CD14-positive monocyte (primary cell): ENCODE measurements around the gene GALT. TPM values are rescaled to one million over a fixed set of nuclear protein-coding genes. Genes with fewer than 3 reads are reported as not detected.
A peak's percentile ranks its signal among the peaks of the same experiment; 100 is the strongest.

Experiments used
- DNase-seq, 3 donors: peaks; one replicate each; pipeline ENCODE4 v3.0.0-alpha.2; 2011 to 2022
- H2AFZ ChIP-seq: 2 replicates; pipeline ENCODE4 v1.6.0; 2012; ENCODE audit warnings: mild to moderate bottlenecking, low read depth, low read length, inconsistent platforms; ENCODE audit not compliant: insufficient read depth, poor library complexity, severe bottlenecking
- H3K27ac ChIP-seq, 2 donors: 1 replicate in 1 of 2; 2 replicates in 1 of 2; pipeline ENCODE4 v1.5.1; 2012 to 2013; ENCODE audit warnings: low read length in 2 of 2, control low read depth in 1 of 2, inconsistent platforms in 1 of 2, low read depth in 1 of 2, mild to moderate bottlenecking in 1 of 2
- H3K27me3 ChIP-seq, 2 donors: one replicate each; pipeline versions ENCODE4 v1.6.0 to v1.6.1; 2011 to 2013; ENCODE audit warnings: low read length in 2 of 2; ENCODE audit not compliant: control insufficient read depth in 2 of 2, insufficient read depth in 2 of 2
- H3K36me3 ChIP-seq, 2 donors: replicated peaks in 1 of 2; 1 replicate in 1 of 2; 2 replicates in 1 of 2; pipeline versions ENCODE4 v1.5.1 to v1.6.1; 2012 to 2013; ENCODE audit warnings: low read length in 2 of 2, control low read depth in 1 of 2, inconsistent platforms in 1 of 2, mild to moderate bottlenecking in 1 of 2; ENCODE audit not compliant: insufficient read depth in 2 of 2, control insufficient read depth in 1 of 2
- H3K4me1 ChIP-seq, 2 donors: 1 replicate in 1 of 2; 2 replicates in 1 of 2; pipeline versions ENCODE4 v1.5.1 to v1.6.1; 2012 to 2013; ENCODE audit warnings: low read length in 2 of 2, control low read depth in 1 of 2, inconsistent platforms in 1 of 2, mild to moderate bottlenecking in 1 of 2, moderate library complexity in 1 of 2; ENCODE audit not compliant: insufficient read depth in 2 of 2, control insufficient read depth in 1 of 2
- H3K4me2 ChIP-seq: replicated peaks from 2 replicates; pipeline ENCODE3; 2012; ENCODE audit warnings: low read length, moderate library complexity, mild to moderate bottlenecking; ENCODE audit not compliant: poor library complexity, severe bottlenecking; ENCODE audit errors: extremely low read depth
- H3K4me3 ChIP-seq, 3 experiments: fragments of 200-600 bp in 1 of 3; sonication (generic) in 1 of 3; replicated peaks in 1 of 3; 1 replicate in 2 of 3; 2 replicates in 1 of 3; pipeline ENCODE4 v1.5.1; 2011 to 2013; ENCODE audit warnings: low read length in 3 of 3, mild to moderate bottlenecking in 3 of 3, control low read depth in 2 of 3, low read depth in 2 of 3, inconsistent platforms in 1 of 3, moderate library complexity in 1 of 3
- H3K79me2 ChIP-seq: 2 replicates; pipeline ENCODE4 v1.6.0; 2012; ENCODE audit warnings: mild to moderate bottlenecking, control low read depth, inconsistent platforms, low read length, moderate library complexity; ENCODE audit not compliant: insufficient read depth
- H3K9ac ChIP-seq: 2 replicates; pipeline ENCODE4 v1.6.0; 2017; ENCODE audit warnings: low read length, mild to moderate bottlenecking; ENCODE audit not compliant: insufficient read depth, poor library complexity, severe bottlenecking
- H3K9me3 ChIP-seq, 2 donors: replicated peaks in 1 of 2; 1 replicate in 1 of 2; 2 replicates in 1 of 2; pipeline versions ENCODE4 v1.5.1 to v1.6.1; 2012 to 2013; ENCODE audit warnings: low read length in 2 of 2, control low read depth in 1 of 2; ENCODE audit not compliant: control insufficient read depth in 1 of 2, insufficient read depth in 1 of 2
- H4K20me1 ChIP-seq: 2 replicates; pipeline ENCODE4 v1.6.0; 2012; ENCODE audit warnings: mild to moderate bottlenecking, low read length, control low read depth, moderate library complexity; ENCODE audit not compliant: insufficient read depth
- H3K27ac Mint-ChIP-seq, 7 donors: one replicate each; pipeline ENCODE4 v1.8.0; 2020; ENCODE audit warnings: mild to moderate bottlenecking in 7 of 7, mixed read lengths in 7 of 7, moderate library complexity in 6 of 7, inconsistent platforms in 2 of 7
- H3K27me3 Mint-ChIP-seq, 3 donors: one replicate each; pipeline ENCODE4 v1.8.0; 2021 to 2022; ENCODE audit warnings: low read depth in 3 of 3, mild to moderate bottlenecking in 3 of 3, mixed read lengths in 3 of 3, moderate library complexity in 3 of 3, inconsistent platforms in 1 of 3
- H3K36me3 Mint-ChIP-seq, 2 donors: one replicate each; pipeline ENCODE4 v1.8.0; 2020; ENCODE audit warnings: mixed read lengths in 2 of 2, inconsistent platforms in 1 of 2, mild to moderate bottlenecking in 1 of 2
- H3K4me1 Mint-ChIP-seq: one replicate; pipeline ENCODE4 v1.8.0; 2020; ENCODE audit warnings: mild to moderate bottlenecking, mixed read lengths
- H3K4me3 Mint-ChIP-seq, 2 donors: one replicate each; pipeline ENCODE4 v1.8.0; 2020; ENCODE audit warnings: mild to moderate bottlenecking in 2 of 2, mixed read lengths in 2 of 2, moderate library complexity in 1 of 2
- H3K9me3 Mint-ChIP-seq, 7 donors: one replicate each; pipeline ENCODE4 v1.8.0; 2020 to 2022; ENCODE audit warnings: mixed read lengths in 7 of 7, mild to moderate bottlenecking in 6 of 7, moderate library complexity in 6 of 7, inconsistent platforms in 2 of 7
- CTCF ChIP-seq: fragments of 200-600 bp; IDR thresholded peaks from one replicate; pipeline ENCODE4 v1.8.0; 2022; ENCODE audit warnings: antibody characterized with exemption, mild to moderate bottlenecking
- WGBS: methylation state at CpG from one replicate; pipeline ENCODE4 v1.1.5; 2013; ENCODE audit warnings: missing lambda C conversion rate; ENCODE audit not compliant: insufficient coverage; 5-methylcytosine and 5-hydroxymethylcytosine counted together
- intact Hi-C, 2 donors: fragments of 100-400 bp; cut with micrococcal nuclease; formaldehyde crosslinking; loops; one replicate each; pipeline versions ENCODE4 v1.15.0 to v1.15.1; 2023
- polyA plus RNA-seq, 3 donors: library from polyadenylated mRNA; depleted of rRNA in 1 of 3; unstranded in 2 of 3; stranded (reverse) in 1 of 3; fragments of 300-500 nt in 2 of 3; fragments of >200 nt in 1 of 3; fragmentation: Illumina TruSeq in 2 of 3; gene quantifications; 1 replicate in 2 of 3; 2 replicates in 1 of 3; pipeline ENCODE4 v1.2.3, GENCODE V29; 2012 to 2021

The GALT gene
- polyA plus RNA-seq, 3 donors: 25.6 to 103 (median 26.9) TPM

- Mint-ChIP-seq H3K27ac (no peak overlapping the region), H3K9me3 (peaks cover 0 to 3% (median 0%) of the 10 kb centered on the region in 7 donors), H3K36me3 (peaks cover 0 to 2% of the 10 kb centered on the region in 2 donors), H3K27me3 (peaks cover 1 to 5% (median 3%) of the 10 kb centered on the region in 3 donors), H3K4me3 (no peak overlapping the region), H3K4me1 (peaks cover 7% of the 10 kb centered on the region)
- intact Hi-C loops: loop anchor here (10.0 kb wide), 2 partner anchors 325 to 455 kb away; partner anchors contain the start of genes ATOSB (in 1 of the 2) and DNAJB5 (in 1 of the 2)
- Histone ChIP-seq H3K4me1 (peaks cover 4 to 6% of the 10 kb centered on the region in 2 donors), H3K4me2 (no peak overlapping the region), H3K27me3 (no peaks in the 10 kb centered on the region), H3K79me2 (no peaks in the 10 kb centered on the region), H3K9ac (no peak overlapping the region), H3K4me3 (no peak overlapping the region), H2AFZ (no peak overlapping the region), H3K27ac (no peak overlapping the region), H4K20me1 (no peaks in the 10 kb centered on the region), H3K36me3 (no peaks in the 10 kb centered on the region), H3K9me3 (no peaks in the 10 kb centered on the region)
- no peak for TF ChIP-seq CTCF
- DNase-seq: no peak
- WGBS: 97% methylated on average over 8 of the region's 8 CpGs
Observed at GRCh38 chr9:34659592-34660253, 13.2 kb downstream of the GALT start.

- intact Hi-C loops: loop anchor here (10.0 kb wide), 2 partner anchors 322 to 452 kb away; partner anchors contain the start of genes ATOSB (in 1 of the 2) and DNAJB5 (in 1 of the 2)
Observed at GRCh38 chr9:34662526-34663302, 16.2 kb downstream of the GALT start, which contains the start of gene CCL27. CCL27 (minus strand) TSS chr9:34662657; CDS start chr9:34662633, 24 bp downstream.

More at GRCh38 chr9:34662526-34663302, 16.2 kb downstream of the GALT start, which contains the start of gene CCL27:
- TF ChIP-seq CTCF: no peak
- H3K9ac ChIP-seq: no peak within 1 kb of the TSS
- H3K4me1 ChIP-seq: peaks cover 16 to 19% of the 10 kb centered on the region in 2 donors
- H3K4me2 ChIP-seq: no peak within 1 kb of the TSS
- no peak within 1 kb of the TSS for H2AFZ ChIP-seq
- Mint-ChIP-seq H3K4me1 (peaks cover 24% of the 10 kb centered on the region), H3K36me3 (peaks cover 4 to 5% of the 10 kb centered on the region in 2 donors), H3K9me3 (peaks cover 0 to 3% (median under 1%) of the 10 kb centered on the region in 7 donors), H3K27ac (peak within 1 kb of the TSS in 1 of 7 donors; percentile 38), H3K27me3 (peaks cover 0 to 3% (median 3%) of the 10 kb centered on the region in 3 donors), H3K4me3 (no peak within 1 kb of the TSS)
- H3K27ac ChIP-seq: no peak within 1 kb of the TSS
- H3K79me2 ChIP-seq: peaks cover 15% of the 10 kb centered on the region
- no peaks in the 10 kb centered on the region for H3K36me3 ChIP-seq
- WGBS: 100% methylated on average over 1 of the region's 4 CpGs
- no peaks in the 10 kb centered on the region for H3K27me3 ChIP-seq
- H4K20me1 ChIP-seq: no peaks in the 10 kb centered on the region
- no peak within 1 kb of the TSS for H3K4me3 ChIP-seq
- no peak for DNase-seq
- H3K9me3 ChIP-seq: no peaks in the 10 kb centered on the region
